ES-I3 (cell line): Measurements from ENCODE around the gene MSH2.

Experiments
- H3K36me3 ChIP-seq: 2 replicates; pipeline ENCODE4 v1.6.1; 2013; ENCODE audit warnings: mild to moderate bottlenecking, low read length, control low read depth, moderate library complexity; ENCODE audit not compliant: insufficient read depth
- H3K4me1 ChIP-seq: 2 replicates; pipeline ENCODE4 v1.6.1; 2013; ENCODE audit warnings: mild to moderate bottlenecking, control low read depth, low read length; ENCODE audit not compliant: insufficient read depth
- H3K9ac ChIP-seq: 2 replicates; pipeline ENCODE4 v1.6.1; 2013; ENCODE audit warnings: low read depth, mild to moderate bottlenecking, low read length, moderate library complexity
- H3K9me3 ChIP-seq: 2 replicates; pipeline ENCODE4 v1.6.1; 2013; ENCODE audit warnings: mild to moderate bottlenecking, low read length, moderate library complexity; ENCODE audit not compliant: control insufficient read depth, insufficient read depth

The MSH2 gene

DNA sequence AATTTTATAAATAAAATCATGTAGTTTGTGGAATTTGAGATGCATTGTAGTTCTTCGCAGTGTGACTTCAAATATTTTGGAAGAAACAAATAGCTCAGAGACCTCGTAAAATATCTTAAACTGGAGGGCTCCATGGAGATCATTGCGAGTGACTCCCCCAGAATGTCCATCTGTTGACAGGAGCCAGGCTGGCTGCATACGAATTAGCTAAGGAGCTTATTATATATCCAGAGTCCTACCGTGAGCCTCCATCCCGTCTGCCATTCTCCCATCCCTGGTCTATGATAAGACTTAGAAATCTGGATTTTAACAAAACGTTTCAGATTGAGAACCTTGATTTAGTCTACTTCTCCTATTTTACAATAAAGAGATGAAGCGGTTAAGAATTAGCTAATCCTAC lies 80.2 kb downstream of the MSH2 start:
- Histone ChIP-seq H3K9ac (no peak overlapping the region), H3K36me3 (peaks cover 3% of the 10 kb centered on the region), H3K9me3 (no peaks in the 10 kb centered on the region), H3K4me1 (no peaks in the 10 kb centered on the region)

DNA sequence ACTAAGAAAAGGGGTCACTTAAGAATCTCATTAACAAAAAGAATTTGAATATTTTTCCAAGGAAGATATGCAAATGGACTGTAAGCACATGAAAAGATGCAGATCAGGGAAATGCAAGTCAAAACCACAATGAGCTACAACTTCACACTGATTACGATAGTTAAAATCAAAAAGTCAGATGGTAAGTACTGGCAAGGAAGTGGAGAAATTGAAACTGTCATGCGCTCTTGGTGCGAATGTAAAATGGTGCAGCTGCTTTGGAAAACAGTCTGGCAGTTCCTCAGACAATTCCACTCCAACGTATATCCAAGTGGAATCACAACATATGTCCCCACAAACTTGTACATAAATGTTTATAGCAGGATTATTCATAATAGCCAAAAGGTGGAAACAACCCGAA lies 81.4 kb downstream of the MSH2 start:
- H3K4me1 ChIP-seq = no peaks in the 10 kb centered on the region
- H3K36me3 ChIP-seq = no peaks in the 10 kb centered on the region; the same call in none of the 2 replicates
- no peak overlapping the region for H3K9ac ChIP-seq
- H3K9me3 ChIP-seq = no peaks in the 10 kb centered on the region

DNA sequence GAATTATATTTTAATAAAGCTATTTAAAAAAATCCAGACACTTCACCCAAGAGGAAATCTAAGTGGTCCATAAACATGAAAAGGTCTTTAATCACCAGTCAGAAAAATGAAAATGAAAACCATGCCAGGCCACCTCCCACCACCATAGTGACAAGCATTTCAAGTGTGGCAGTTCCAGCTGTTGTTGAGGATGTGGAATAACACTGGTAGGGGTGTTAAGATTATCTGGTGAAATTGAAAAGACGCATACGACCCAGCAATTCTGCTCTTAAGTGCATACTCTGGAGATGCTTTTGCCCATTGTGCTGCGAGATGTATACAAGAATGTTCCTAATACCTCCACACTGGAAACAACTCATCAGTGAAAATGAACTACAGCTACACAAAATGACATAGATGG lies 82.2 kb downstream of the MSH2 start:
- Histone ChIP-seq H3K4me1 (no peaks in the 10 kb centered on the region), H3K36me3 (no peaks in the 10 kb centered on the region; the same call in none of the 2 replicates), H3K9ac (no peak overlapping the region), H3K9me3 (no peaks in the 10 kb centered on the region)

- no peaks in the 10 kb centered on the region for H3K9me3 ChIP-seq
- H3K36me3 ChIP-seq = no peaks in the 10 kb centered on the region; the same call in none of the 2 replicates
- no peaks in the 10 kb centered on the region for H3K4me1 ChIP-seq
- H3K9ac ChIP-seq = no peak overlapping the region
Observed at GRCh38 chr2:47485751-47486300, 82.9 kb downstream of the MSH2 start.

- peaks cover 1% of the 10 kb centered on the region; the same call in 1 of the 2 replicates for H3K9me3 ChIP-seq
- no peaks in the 10 kb centered on the region; the same call in none of the 2 replicates for H3K36me3 ChIP-seq
- H3K9ac ChIP-seq = no peak overlapping the region
- no peaks in the 10 kb centered on the region for H3K4me1 ChIP-seq
Observed at GRCh38 chr2:47486841-47487497, 84.0 kb downstream of the MSH2 start.

DNA sequence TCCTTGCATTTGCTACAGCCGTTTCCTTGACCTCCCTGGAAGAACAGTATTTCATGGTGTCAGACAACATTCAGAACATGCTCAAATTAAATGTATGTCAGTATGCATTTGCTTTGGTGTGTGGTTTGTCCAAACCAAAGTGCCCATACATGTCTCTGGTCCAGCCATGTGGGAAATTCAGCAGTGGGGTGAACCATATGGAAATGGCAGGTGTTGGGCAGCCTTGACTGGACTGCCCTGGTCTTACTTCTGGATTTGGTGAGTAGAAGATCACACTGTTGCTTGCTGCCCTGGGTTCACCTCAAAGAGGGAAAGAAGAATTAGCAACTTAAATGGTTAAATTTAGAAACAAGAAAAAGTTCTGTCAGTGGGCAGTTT lies 84.5 kb downstream of the MSH2 start:
- H3K36me3 ChIP-seq = no peaks in the 10 kb centered on the region; the same call in none of the 2 replicates
- H3K4me1 ChIP-seq = no peaks in the 10 kb centered on the region
- H3K9me3 ChIP-seq = peaks cover 2% of the 10 kb centered on the region; the same call in 1 of the 2 replicates
- no peak overlapping the region for H3K9ac ChIP-seq

- no peaks in the 10 kb centered on the region for H3K4me1 ChIP-seq
- H3K9ac ChIP-seq = no peak overlapping the region
- H3K9me3 ChIP-seq = peaks cover 2% of the 10 kb centered on the region; the same call in 1 of the 2 replicates
- no peaks in the 10 kb centered on the region; the same call in 1 of the 2 replicates for H3K36me3 ChIP-seq
Observed at GRCh38 chr2:47488870-47489584, 86.1 kb downstream of the MSH2 start.

DNA sequence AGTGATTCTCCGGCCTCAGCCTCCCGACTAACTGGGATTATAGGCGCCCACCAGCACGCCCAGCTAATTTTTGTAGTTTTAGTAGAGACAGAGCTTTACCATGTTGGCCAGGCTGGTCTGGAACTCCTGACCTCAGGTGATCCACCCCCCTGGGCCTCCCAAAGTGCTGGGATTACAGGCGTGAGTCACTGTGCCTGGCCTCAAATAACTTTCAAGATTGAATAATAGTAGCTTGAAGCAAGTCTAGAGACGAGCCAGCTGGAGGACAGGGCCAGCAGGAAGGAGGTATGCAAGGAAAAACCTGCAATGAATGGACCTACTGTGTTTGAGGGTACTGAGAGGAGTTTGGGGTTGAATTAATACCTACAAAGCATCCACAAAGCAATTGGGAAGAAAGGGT lies 87.5 kb downstream of the MSH2 start:
- Histone ChIP-seq H3K9ac (no peak overlapping the region), H3K9me3 (peaks cover 2% of the 10 kb centered on the region; the same call in 1 of the 2 replicates), H3K4me1 (no peaks in the 10 kb centered on the region), H3K36me3 (no peaks in the 10 kb centered on the region)

DNA sequence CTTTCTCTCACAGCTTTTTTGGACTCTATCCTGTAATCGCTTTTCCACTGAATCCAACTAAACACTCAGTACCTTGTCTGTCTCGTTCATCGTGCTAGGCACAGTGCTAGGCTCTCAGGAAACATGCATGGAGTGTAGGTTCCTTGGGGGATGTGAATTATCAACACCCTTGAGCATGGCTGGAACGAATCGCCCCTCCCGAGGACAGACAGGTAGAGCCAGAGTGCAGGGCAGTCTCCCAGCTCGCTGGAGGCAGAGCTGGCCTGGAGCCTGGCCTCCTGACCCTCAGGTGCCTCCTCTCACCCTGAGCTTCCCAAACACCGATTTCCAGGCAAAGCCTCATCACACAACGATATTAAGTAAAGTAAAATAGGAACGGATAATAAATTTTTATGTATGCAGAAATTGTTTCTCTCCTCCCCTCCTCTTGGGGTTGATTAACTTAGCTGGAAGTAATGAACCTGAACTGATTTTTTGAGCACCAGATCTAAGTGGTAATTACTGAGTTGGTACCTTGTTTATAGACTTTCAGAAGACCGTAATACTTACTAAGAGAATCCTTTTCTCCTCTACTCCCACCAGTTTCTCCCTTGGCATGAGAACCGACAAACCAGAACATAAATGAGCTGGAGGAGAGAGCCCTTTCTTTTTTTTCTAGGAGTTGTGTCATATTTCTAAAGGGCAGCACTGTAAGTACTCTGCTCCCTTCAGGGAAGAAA lies 90.5 kb downstream of the MSH2 start:
- H3K9ac ChIP-seq = no peak overlapping the region
- H3K9me3 ChIP-seq = peaks cover 2% of the 10 kb centered on the region; the same call in 1 of the 2 replicates
- H3K36me3 ChIP-seq = no peaks in the 10 kb centered on the region
- H3K4me1 ChIP-seq = no peaks in the 10 kb centered on the region

- H3K4me1 ChIP-seq = no peaks in the 10 kb centered on the region
- no peak overlapping the region for H3K9ac ChIP-seq
- no peaks in the 10 kb centered on the region for H3K36me3 ChIP-seq
- peaks cover 6% of the 10 kb centered on the region; the same call in 1 of the 2 replicates for H3K9me3 ChIP-seq
Observed at GRCh38 chr2:47494267-47495130, 91.5 kb downstream of the MSH2 start.

GRCh38 chr2:47497843-47498460 lies 95.0 kb downstream of the MSH2 start:
- H3K4me1 ChIP-seq = no peaks in the 10 kb centered on the region
- peaks cover 14% of the 10 kb centered on the region for H3K9me3 ChIP-seq
- no peaks in the 10 kb centered on the region for H3K36me3 ChIP-seq
- no peak overlapping the region for H3K9ac ChIP-seq

DNA sequence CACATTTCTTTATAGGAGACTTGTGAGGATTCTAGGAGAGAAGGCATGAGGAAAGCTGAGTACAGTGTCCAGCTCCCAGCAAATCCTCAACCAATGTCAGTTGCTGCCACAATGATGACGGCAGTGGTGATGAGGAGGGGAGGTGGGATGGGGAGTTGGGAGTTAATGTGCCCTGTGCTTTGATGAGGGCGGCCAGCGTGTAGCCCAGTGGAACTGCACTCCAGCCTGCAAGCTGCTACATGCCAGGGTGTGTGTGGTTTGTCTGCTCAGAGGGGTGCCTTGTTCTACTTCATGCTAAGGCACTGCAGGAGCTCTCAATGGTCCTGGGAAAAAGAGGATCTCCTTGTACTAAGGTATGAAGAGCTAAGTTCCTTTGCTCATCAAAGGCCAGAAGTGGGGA lies 96.1 kb downstream of the MSH2 start:
- Histone ChIP-seq H3K9me3 (peaks cover 15% of the 10 kb centered on the region), H3K4me1 (no peaks in the 10 kb centered on the region), H3K36me3 (no peaks in the 10 kb centered on the region), H3K9ac (no peak overlapping the region)

- Histone ChIP-seq H3K9ac (no peak overlapping the region), H3K9me3 (peaks cover 17% of the 10 kb centered on the region), H3K4me1 (no peaks in the 10 kb centered on the region), H3K36me3 (no peaks in the 10 kb centered on the region)
Observed at GRCh38 chr2:47499621-47500309, 96.8 kb downstream of the MSH2 start.
